LNCaP clone FGC (cell line): ENCODE data around the gene HIBADH.
"Not testable (repeated sequence)": the region's sequence is repeated elsewhere in the genome, so short reads cannot be mapped to it uniquely, and the experiment has no call there.

Experiments used
- DNase-seq: peaks from one replicate; pipeline ENCODE4 v3.0.0-alpha.2; 2011; ENCODE audit warnings: low read depth
- H3K4me3 ChIP-seq: 2 replicates; pipeline ENCODE4 v1.5.1; 2011; ENCODE audit warnings: mild to moderate bottlenecking, low read depth, low read length, control low read depth
- TF ChIP-seq, protein P1 (sequence below): IDR thresholded peaks from 2 replicates; pipeline ENCODE4 v1.5.1; 2012; ENCODE audit warnings: mild to moderate bottlenecking; ENCODE audit not compliant: control insufficient read depth, insufficient read depth; ENCODE audit errors: extremely low read depth

The HIBADH gene

DNA sequence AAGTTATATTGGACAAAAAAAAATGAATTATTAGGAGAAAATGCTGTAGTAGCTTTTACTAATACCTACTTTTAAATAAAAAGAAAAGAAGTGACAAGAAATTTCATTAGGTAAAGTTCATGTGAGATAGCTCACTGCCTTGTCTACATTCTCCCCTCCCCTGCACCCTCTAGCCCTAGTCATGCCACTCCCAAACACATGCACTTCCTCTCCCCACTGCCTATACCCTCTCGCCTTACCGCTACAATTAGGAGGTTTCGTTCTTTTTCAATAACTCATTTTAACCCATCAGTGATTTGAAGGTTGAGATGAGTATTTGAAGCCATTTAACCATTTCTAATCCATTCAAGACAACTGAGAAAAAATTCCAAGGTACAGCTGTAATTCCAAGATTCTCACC, 75.3 kb downstream of the HIBADH start:
- TF ChIP-seq, protein P1, sequence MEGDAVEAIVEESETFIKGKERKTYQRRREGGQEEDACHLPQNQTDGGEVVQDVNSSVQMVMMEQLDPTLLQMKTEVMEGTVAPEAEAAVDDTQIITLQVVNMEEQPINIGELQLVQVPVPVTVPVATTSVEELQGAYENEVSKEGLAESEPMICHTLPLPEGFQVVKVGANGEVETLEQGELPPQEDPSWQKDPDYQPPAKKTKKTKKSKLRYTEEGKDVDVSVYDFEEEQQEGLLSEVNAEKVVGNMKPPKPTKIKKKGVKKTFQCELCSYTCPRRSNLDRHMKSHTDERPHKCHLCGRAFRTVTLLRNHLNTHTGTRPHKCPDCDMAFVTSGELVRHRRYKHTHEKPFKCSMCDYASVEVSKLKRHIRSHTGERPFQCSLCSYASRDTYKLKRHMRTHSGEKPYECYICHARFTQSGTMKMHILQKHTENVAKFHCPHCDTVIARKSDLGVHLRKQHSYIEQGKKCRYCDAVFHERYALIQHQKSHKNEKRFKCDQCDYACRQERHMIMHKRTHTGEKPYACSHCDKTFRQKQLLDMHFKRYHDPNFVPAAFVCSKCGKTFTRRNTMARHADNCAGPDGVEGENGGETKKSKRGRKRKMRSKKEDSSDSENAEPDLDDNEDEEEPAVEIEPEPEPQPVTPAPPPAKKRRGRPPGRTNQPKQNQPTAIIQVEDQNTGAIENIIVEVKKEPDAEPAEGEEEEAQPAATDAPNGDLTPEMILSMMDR, result no peak
- DNase-seq, result no peak
- H3K4me3 ChIP-seq, result no peak overlapping the region

DNA sequence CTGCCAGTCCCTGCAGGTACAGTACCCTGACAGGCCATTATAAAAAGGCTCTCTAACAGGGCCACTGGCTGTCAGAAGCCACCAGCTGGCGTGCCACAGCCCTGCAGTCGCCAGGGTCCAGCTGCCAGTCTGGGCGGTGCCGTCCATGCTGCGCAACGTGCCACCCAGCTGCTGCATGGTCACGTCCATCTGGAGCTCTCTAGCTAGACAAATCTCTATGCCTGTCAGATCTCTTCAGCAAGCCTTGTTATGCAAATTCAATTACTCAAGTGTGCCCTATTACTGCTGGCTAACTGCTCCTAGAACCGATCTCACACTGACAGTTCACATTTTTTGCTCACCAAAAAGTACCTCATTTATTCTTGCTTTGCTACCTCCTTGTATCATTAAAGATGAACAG, 75.9 kb downstream of the HIBADH start:
- TF ChIP-seq, protein P1, result no peak
- no peak overlapping the region for H3K4me3 ChIP-seq
- DNase-seq, result no peak

DNA sequence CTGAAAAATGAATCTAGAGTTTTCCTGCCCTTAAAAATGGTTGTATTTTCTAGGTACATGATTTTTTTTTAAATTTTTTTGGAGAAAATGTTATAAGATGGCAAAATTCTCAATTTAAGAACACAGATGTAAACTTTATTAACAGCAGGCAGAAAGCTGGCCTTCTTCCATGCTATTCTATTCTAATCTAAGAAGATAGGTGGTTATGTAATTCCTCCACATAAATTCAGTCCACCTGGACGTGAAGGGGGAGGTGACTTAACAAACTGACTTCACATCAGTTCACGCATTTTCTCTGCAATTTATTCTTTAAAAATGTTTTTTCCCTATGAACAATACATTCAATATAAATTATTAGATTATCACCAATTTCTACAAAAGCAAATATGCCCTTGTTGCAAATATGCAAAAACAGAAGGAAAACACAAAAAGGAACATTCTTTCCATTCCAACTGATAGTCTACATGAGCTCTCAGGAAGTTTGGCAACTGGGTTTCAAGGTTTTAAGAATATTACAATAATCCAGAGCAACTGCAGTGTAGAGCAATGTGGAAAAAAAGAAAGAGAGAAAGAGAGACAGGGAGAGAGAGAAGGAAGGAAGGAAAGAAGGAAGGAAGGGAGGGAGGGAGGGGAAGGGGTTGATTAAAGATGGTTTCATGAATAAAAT, 76.8 kb downstream of the HIBADH start:
- DNase-seq, result no peak

DNA sequence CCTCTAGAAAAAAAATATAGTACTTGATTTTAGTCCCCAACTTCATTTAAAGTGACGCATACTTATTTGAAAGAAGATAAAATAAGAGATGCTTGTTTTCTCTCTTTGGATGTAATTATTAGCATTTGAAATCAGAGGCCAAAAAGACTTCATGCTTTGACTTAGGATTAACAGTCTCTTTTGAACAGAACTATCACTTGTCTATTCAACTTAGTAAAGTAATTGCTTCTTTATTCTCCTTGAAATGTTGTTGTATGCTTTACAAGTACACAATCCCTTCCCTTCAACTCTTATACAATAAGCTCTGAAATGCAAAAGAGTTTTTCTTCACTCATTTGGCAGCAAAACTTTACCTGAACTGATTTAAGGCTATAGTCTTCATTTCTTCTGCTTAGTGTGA, 80.8 kb downstream of the HIBADH start:
- DNase-seq, result no peak
- no peak overlapping the region for H3K4me3 ChIP-seq
- TF ChIP-seq, protein P1, result no peak

More for the DNA sequence above, 76.8 kb downstream of the HIBADH start:
- TF ChIP-seq, protein P1, result no peak
- no peak overlapping the region for H3K4me3 ChIP-seq

DNA sequence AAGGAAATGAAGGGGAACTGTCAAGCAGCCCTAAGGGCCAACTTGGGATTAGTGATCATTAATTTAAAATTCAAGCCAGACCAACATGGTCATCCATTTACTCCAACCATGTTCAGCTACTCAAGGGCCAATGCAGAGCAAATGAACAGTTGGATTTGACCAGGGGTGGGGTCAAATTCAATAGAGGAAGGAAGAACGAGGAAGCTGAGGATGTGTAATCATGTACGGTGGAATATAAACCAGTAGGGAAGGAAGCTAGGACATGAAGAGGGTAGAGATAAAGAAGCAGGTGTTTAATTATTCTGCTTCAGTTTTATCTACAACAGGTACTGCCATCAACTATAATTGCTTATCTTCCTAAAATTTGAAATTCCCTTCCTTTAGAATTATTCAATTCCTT, 81.6 kb downstream of the HIBADH start:
- TF ChIP-seq, protein P1, result no peak
- no peak for DNase-seq
- no peak overlapping the region for H3K4me3 ChIP-seq

DNA sequence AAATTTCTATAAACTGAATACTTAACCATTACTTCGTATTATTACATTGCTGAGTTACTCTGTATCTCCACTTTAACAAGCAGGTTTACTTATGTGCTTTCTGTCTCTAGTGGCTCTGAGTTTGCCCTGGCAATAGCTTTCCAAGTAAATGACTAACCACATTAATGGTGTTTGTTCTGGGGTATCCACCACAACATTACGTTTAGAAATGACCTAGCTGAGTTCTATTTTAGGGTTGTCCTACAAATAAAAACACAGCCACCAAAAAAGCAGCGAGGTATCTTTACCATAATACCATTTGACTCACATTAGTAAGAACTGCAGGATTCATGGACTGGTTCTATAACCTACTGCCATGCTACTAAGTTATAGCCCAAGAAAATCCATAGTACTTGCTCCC, 83.1 kb downstream of the HIBADH start:
- no peak for DNase-seq
- TF ChIP-seq, protein P1, result no peak

DNA sequence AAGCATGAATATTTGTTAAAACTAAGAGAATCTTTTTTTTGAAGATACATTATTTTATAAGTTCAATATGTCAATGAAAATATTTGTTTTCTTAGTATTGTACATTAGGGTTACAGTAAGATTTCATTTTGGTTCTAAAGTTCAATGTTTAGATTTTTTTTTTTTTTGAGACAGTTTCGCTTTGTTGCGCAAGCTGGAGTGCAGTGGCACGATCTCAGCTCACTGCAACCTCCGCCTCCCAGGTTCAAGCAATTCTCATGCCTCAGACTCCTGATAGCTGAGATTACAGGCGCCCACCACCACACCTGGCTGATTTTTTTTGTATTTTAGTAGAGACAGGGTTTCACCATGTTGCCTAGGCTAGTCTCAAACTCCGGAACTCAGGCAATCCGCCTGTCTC, 84.5 kb downstream of the HIBADH start:
- not testable (repeated sequence) for DNase-seq, H3K4me3 ChIP-seq

More for the DNA sequence above, 83.1 kb downstream of the HIBADH start:
- no peak overlapping the region for H3K4me3 ChIP-seq
